ENCODE measurements around the gene NEMP1. TPM values are rescaled to one million over a fixed set of nuclear protein-coding genes. Genes with fewer than 3 reads are reported as not detected.

NEMP1 gene
- total RNA-seq, 4 donors from 2014 or later, result 8.5 to 10.4 (median 9.6) TPM

DNA sequence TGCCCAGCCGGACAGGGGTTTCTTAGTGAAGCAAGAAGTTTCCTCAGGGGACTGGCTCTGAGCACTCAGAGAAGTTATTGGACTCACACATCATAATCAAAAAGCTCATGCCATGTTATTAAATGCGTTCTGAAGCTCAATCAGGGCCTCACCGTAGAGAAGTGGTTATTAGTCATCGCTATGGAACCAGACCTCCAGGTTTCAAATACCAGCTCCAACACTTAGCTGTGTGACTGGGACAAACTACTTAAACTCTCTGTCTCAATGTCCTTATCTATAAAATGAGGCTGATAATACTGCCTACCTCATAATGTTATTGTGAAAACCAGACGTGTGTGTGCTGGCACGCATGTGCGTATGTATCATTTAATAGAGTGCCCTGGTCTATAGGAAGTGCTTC, 25.3 kb upstream of the NEMP1 start:
- no peak for TF ChIP-seq CTCF (IDR thresholded peaks at IDR 0.05; ENCODE audit: low read depth)

- no peak for TF ChIP-seq CTCF (IDR thresholded peaks at IDR 0.05; ENCODE audit: low read depth)
Observed at GRCh38 chr12:57101892-57102695, 23.5 kb upstream of the NEMP1 start.

DNA sequence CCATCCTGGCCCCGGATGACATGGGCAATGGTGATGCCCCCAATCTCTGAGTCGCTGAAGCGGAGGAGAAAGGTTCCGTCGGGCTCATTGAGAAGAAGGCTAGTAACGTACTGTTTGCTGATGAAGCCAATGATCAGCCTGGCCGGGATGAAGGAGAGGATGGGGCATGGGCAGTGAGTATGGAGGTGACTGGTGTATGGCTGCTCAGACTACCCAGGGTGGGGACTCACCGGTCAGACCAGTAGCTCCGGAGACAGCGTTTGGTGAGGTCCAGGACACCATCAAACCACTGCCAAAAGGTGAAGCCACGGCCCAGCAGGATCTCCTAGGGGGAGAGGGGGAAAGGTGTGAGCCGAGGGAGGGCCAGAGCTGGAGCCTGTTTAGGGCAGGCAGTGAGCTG, 21.2 kb upstream of the NEMP1 start:
- no peak for TF ChIP-seq CTCF (IDR thresholded peaks at IDR 0.05; ENCODE audit: low read depth)

- TF ChIP-seq CTCF (IDR thresholded peaks at IDR 0.05; ENCODE audit: low read depth), result no peak
Observed at GRCh38 chr12:57099047-57099714, 20.6 kb upstream of the NEMP1 start.

- TF ChIP-seq CTCF (IDR thresholded peaks at IDR 0.05; ENCODE audit: low read depth), result no peak
Observed at GRCh38 chr12:57098546-57098945, 20.0 kb upstream of the NEMP1 start.

GRCh38 chr12:57097554-57097835, 18.9 kb upstream of the NEMP1 start:
- TF ChIP-seq CTCF (IDR thresholded peaks at IDR 0.05; ENCODE audit: low read depth), result no peak

DNA sequence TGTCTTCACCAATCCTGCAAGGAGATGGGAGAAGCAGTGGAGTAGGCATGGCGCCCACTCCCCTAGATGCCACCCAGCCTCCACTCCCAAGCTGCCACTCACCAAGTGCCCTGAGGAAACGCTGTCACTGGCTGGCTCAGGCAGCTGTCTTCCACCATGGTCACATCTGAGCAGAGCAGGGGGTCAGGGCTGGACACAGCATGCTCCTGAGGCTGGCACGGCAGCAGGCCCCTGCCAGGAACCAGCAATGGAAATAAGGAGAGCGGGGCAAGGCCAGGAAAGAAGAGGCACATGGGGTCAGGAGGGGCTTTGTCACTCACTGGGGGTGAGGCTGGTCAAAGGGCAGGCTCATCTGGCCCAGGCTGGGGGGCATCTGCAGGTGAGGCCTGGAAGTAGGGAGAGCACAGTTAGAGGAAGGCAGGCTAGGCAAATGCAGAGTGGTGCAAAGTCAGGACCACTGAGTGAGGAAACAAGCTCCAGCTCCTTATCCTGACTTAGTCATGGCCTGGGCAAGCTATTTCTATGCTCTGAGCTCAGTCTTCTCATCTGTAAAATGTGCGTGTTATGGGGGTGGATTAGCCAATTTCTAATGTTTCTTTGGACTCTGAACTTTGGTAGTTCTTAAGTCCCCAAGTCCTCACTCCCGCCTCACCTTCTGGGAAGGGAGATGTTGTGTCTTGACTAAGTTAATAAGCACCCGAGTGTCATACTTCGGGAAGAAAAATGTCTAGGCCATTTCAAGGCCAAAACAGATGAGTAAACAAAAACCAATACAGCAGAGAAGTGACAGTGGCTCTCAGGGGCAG, 18.4 kb upstream of the NEMP1 start:
- no peak for TF ChIP-seq CTCF (IDR thresholded peaks at IDR 0.05; ENCODE audit: low read depth)
